T-helper 2 cell treated with Interferon-gamma antibody and Interleukin-4, amounts not matched to agents 5 μg/mL and 100 μg/mL, for 36 hours (primary cell): ENCODE results near the gene ARPC1B.

Experiments
- DNase-seq: peaks from one replicate; pipeline ENCODE4 v3.0.0; 2021; ENCODE audit warnings: low spot score
- H3K27ac Mint-ChIP-seq: one replicate; pipeline ENCODE4 v1.8.0; 2021; ENCODE audit warnings: mild to moderate bottlenecking, mixed read lengths
- H3K27me3 Mint-ChIP-seq: one replicate; pipeline ENCODE4 v1.8.0; 2021; ENCODE audit warnings: low read depth, mixed read lengths
- H3K36me3 Mint-ChIP-seq: one replicate; pipeline ENCODE4 v1.8.0; 2021; ENCODE audit warnings: low read depth, mixed read lengths
- H3K4me1 Mint-ChIP-seq: one replicate; pipeline ENCODE4 v1.8.0; 2021; ENCODE audit warnings: low read depth, mixed read lengths
- H3K4me3 Mint-ChIP-seq: one replicate; pipeline ENCODE4 v1.8.0; 2022; ENCODE audit warnings: mild to moderate bottlenecking, moderate library complexity, mixed read lengths
- H3K9me3 Mint-ChIP-seq: one replicate; pipeline ENCODE4 v1.8.0; 2021; ENCODE audit warnings: mixed read lengths

ARPC1B gene

DNA sequence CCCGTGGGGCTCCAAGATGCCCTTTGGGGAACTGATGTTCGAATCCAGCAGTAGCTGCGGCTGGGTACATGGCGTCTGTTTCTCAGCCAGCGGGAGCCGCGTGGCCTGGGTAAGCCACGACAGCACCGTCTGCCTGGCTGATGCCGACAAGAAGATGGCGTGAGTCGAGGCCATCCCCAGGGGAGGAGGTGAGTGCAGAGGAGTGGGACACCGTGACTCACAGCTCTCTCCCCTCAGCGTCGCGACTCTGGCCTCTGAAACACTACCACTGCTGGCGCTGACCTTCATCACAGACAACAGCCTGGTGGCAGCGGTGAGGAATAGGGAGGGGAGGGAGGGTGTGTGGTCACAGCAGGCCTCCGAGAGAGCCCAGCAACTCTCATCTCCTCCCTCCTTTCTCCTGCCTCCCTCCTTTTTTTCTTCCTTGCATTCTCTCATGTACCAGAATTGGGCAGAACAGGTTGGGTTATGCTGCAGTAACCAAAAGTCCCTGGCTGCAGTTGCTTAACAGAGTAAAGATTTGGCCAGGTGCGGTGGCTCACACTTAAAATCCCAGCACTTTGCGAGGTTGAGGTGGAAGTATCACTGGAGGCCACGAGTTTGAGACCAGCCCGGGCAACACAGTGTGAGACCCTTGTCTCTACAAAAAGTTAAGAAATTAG, 16.5 kb downstream of the ARPC1B start:
- no peaks in the 10 kb centered on the region for H3K9me3 Mint-ChIP-seq
- peaks cover 67% of the 10 kb centered on the region for H3K36me3 Mint-ChIP-seq
- H3K27me3 Mint-ChIP-seq: no peaks in the 10 kb centered on the region
- H3K4me1 Mint-ChIP-seq: peaks cover 10% of the 10 kb centered on the region
- no peak for DNase-seq
- H3K4me3 Mint-ChIP-seq: no peak overlapping the region
- H3K27ac Mint-ChIP-seq: no peak overlapping the region

DNA sequence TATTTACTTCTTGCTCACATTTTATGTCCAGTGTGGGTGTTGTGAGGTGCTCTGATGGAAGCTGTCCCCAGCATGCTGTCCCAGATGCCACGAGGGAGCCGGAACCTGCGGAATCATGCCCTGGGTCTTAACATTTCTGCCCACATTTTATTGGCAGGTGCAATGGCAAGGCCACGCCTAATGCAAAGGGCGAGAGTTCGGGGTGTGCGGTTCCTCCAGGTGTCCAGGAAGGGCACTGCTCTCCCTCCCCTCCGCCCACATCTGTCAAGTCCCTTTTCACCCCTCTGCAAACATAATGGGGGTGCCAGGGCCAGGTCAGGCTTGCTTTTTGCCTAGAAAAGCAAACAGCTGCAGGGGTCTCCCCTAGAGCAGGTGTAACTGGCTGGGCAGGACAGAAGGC, 17.5 kb downstream of the ARPC1B start:
- DNase-seq: no peak
- Mint-ChIP-seq H3K36me3 (peaks cover 68% of the 10 kb centered on the region), H3K4me3 (peak overlapping the region; percentile 3), H3K27me3 (no peaks in the 10 kb centered on the region), H3K9me3 (no peaks in the 10 kb centered on the region), H3K27ac (no peak overlapping the region), H3K4me1 (peaks cover 10% of the 10 kb centered on the region)

DNA sequence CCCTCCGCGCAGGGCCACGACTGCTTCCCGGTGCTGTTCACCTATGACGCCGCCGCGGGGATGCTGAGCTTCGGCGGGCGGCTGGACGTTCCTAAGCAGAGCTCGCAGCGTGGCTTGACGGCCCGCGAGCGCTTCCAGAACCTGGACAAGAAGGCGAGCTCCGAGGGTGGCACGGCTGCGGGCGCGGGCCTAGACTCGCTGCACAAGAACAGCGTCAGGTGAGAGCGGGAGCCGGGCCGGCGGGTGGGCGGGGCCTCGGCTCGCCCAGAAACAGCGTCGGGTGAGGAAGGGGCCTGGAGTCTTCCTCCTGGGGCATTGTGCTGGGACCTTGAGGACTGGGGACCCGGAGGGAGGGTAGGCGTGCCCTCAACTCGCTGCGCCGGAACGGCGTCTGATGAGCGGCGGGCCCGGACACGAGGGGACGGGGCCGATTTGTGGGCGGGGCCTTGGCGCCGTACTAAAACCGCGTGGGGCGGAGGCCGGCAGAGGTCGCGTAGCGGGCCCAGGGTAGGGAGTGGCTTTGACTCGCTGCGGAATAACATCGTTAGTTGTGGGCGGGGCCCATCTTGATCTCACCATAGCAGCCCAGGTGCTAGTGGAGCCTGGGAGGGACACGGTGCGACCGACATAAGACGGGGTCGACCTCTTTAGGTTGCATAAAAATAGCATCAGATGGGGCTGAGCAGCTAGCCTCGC, 18.3 kb downstream of the ARPC1B start:
- Mint-ChIP-seq H3K27ac (peak overlapping the region; percentile 84), H3K9me3 (no peaks in the 10 kb centered on the region), H3K36me3 (peaks cover 68% of the 10 kb centered on the region), H3K27me3 (no peaks in the 10 kb centered on the region), H3K4me1 (peaks cover 11% of the 10 kb centered on the region), H3K4me3 (peak overlapping the region; percentile 59)
- peak; percentile 74 for DNase-seq

DNA sequence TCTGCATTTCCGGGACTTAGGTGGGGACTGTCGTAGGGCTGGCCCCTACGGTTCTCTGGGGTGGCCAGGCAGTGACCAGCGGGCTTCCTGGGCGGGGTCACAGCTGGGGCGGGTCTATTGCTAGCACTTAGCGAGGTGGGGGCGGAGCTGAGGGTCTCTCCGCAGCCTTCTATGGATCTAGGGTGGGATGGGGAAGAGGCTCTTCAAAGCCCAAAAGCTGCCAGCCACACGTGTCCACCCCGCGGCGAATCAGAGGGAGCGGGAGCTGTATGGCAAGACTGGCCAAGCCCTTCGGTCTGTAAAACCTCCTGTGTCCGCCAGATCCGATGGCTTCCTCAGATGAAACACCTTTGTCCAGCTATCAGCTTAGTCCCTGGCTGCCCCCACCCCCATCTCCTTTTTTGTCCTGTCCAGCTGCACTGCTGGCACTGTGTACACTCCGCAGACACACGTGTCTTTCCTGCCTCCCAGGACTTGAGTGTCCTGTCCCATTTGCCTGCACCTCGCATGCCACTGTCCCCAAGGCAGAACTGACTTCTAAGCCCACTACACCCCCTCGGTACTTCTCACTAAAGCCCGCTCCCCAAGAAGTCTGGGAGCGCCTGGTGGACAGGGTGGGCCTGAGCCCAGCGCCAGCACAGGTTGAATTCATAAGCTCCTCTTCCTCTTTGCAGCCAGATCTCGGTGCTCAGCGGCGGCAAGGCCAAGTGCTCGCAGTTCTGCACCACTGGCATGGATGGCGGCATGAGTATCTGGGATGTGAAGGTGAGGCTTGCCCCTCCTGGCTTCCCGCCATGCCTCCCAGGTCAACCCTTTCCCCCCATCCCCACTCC, 19.0 kb downstream of the ARPC1B start:
- Mint-ChIP-seq H3K4me1 (peaks cover 12% of the 10 kb centered on the region), H3K27me3 (no peaks in the 10 kb centered on the region), H3K36me3 (peaks cover 68% of the 10 kb centered on the region), H3K9me3 (no peaks in the 10 kb centered on the region), H3K27ac (peak overlapping the region; percentile 84), H3K4me3 (peak overlapping the region; percentile 59)
- DNase-seq: no peak

DNA sequence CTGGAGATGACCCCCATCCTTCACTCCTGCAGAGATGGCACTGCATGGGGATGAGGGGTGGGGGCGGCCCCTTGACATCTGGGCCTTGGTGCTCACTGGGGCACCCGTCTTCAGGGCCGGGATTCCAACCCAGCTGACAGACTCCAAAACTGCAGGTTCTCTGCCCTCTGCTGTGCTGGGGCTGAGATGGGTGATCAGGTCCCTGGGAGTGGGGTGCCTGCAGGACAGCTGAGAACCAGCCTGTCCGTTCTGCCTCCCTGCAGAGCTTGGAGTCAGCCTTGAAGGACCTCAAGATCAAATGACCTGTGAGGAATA, 19.6 kb downstream of the ARPC1B start:
- no peak for DNase-seq
- H3K27ac Mint-ChIP-seq: peak overlapping the region; percentile 15
- no peaks in the 10 kb centered on the region for H3K9me3 Mint-ChIP-seq
- no peak overlapping the region for H3K4me3 Mint-ChIP-seq
- no peaks in the 10 kb centered on the region for H3K27me3 Mint-ChIP-seq
- H3K36me3 Mint-ChIP-seq: peaks cover 69% of the 10 kb centered on the region
- H3K4me1 Mint-ChIP-seq: peaks cover 12% of the 10 kb centered on the region

DNA sequence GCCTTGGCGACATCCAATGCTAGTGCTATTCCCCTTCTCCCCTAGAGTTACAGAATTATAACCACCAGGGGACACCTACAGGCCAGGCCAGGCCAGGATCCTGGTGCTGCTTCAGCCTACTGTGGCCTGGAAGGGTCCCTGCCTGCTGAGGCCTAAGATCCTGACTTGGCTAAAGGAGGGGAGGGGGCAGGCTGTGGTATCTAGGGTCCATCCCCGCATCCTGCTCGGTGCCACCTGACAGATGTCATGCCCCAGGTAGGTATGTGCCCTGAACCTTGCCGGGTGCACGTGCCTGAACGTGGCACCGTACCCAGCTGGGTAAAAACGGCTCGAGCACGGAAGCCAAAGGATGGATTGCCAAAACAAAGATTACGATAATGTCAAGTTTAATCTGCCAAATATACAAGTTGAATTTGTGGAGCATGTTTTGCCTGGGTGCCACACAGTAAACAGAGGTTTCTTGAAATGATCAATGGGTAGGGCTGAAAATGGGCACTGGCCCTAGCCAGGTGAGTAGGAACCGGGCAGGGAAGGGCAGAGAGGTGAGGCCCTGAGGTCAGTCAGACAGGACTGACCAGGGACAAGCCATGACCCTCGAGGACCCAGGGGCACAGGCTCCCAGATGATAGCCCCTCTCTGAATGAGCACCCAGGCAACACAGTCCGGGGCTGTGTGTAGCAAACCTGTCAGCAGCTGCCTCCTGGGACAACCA, 21.2 kb downstream of the ARPC1B start:
- Mint-ChIP-seq H3K36me3 (peaks cover 74% of the 10 kb centered on the region), H3K4me3 (no peak overlapping the region), H3K27ac (no peak overlapping the region), H3K9me3 (no peaks in the 10 kb centered on the region), H3K4me1 (peaks cover 12% of the 10 kb centered on the region), H3K27me3 (no peaks in the 10 kb centered on the region)
- no peak for DNase-seq

DNA sequence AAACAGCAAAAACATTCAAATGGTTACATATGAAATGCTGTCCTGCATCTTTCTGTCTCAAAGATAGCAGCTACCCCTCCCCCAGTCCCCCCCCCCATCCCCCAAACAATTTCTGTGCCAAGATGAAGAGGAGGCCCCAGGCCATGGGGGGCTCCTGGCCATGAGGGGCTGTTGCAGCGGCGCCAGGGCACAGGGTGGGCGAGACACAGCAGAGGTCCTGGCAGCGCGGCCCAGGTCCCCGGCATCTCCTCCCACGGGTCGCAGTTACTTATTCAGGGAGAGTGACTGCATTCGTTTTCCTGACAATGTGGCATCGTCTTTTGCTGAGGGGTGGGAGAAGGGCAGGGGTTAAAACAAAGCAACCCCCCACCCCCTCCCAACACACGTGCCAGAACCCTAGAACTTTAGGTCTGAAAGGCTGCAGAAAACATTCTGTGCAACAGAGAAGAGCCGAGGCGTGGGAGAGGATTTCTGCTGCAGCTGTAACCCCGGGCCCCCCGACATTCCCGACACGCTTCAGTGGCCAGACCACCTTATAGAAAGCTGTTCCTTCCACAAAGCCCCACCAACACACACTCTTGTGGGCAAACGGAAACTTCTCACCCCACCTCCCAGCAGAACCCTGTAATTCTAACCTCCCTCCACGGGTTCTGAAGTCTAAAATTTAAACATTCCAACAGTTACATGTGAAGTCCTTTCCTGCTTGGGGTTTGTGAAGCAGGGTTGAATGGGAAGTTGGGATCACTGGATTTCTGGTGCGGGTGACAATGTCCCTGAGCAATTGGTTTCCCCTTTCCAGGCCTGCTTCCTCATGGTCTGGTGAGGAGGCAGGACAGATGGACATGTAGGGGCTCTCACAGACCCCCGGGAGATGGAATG, 22.1 kb downstream of the ARPC1B start:
- no peak overlapping the region for H3K4me3 Mint-ChIP-seq

DNA sequence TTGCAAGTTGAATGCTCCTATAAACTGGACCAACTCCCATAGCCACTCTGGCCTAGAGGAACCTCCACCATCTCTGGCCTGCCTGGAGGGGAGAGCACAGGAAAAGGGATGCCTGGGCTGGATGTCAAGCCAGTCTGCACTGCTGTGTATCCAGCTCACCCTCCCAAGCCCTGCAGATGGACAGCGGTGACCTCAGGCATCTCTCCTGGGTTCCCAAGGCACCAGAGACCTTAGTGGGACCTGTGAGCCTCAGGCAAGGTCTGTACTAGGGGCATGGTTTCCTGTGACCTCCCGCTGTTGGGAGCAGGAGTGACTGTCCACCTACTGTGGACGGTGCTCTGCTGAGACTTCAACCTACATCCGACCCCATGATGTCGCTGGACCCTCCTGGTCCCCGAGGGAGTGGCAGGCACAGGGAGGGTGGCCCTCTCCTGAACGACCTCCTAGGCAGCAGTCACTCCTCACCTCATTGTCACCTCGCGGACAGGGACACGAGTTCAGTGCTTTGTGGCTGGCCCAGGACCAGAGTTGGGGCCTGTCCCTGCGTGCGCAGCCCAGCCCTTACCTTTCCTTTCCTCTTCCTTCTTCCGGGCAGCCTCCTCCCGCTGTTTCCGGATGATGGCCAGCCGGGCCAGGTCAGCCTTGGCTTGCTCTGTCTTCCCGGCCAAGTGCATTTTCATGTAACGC, 22.9 kb downstream of the ARPC1B start:
- peak overlapping the region; percentile 64 for H3K27ac Mint-ChIP-seq
- H3K27me3 Mint-ChIP-seq: no peaks in the 10 kb centered on the region
- H3K4me1 Mint-ChIP-seq: peaks cover 9% of the 10 kb centered on the region
- H3K9me3 Mint-ChIP-seq: no peaks in the 10 kb centered on the region
- no peak overlapping the region for H3K4me3 Mint-ChIP-seq
- peaks cover 71% of the 10 kb centered on the region for H3K36me3 Mint-ChIP-seq
- no peak for DNase-seq

More for the DNA sequence above, 22.1 kb downstream of the ARPC1B start:
- no peak for DNase-seq
- peak overlapping the region; percentile 31 for H3K27ac Mint-ChIP-seq
- no peaks in the 10 kb centered on the region for H3K9me3 Mint-ChIP-seq
- peaks cover 12% of the 10 kb centered on the region for H3K4me1 Mint-ChIP-seq
- peaks cover 76% of the 10 kb centered on the region for H3K36me3 Mint-ChIP-seq
- no peaks in the 10 kb centered on the region for H3K27me3 Mint-ChIP-seq

DNA sequence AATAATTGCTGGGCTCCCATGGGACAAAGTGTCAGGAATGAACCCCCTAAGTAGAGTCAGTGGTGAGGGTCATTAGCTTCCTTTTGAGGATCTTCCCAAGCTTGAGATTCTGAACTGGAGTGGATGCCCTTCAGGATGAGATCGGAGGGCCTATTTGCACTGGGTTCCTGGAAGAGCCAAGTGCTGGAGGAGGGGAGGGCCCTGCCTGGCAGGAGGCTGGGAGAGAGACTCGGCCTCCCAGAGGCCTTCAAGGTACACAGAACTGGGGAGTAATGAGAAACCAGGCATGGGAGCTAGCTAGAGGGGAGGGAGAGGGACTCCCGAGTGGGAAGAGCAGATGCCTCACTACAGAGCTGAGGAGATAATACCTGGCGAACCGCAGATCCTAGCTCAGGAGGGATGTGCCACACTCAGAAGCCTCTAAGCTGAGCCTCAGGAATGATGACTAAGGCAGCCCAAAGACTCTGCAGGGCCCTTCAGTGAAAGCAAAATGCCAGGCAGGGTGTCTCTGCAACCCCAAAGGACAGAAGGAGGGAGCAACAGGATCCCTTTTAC, 24.4 kb downstream of the ARPC1B start:
- DNase-seq: no peak
- Mint-ChIP-seq H3K27me3 (no peaks in the 10 kb centered on the region), H3K9me3 (no peaks in the 10 kb centered on the region), H3K4me3 (no peak overlapping the region), H3K36me3 (peaks cover 71% of the 10 kb centered on the region), H3K27ac (peak overlapping the region; percentile 64), H3K4me1 (peaks cover 4% of the 10 kb centered on the region)

DNA sequence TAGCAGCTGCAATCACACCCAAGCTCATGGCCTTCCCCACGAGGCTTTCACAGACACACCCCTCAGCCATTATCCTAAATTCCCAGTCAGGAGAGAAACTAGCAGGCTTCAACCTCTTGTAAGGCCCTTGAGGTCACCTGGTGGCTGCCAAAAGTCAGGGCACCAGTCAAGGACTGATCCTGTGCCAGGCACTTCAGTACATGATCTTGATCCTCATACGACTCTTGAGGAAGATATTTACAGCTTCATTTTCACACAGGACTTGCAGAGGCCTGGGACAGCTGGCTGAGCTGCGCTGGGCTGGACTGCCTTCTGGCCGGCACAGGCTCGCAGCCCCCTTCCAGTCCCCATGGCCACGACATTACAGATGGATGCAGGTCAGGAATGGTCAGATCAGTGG, 25.1 kb downstream of the ARPC1B start:
- Mint-ChIP-seq H3K36me3 (peaks cover 68% of the 10 kb centered on the region), H3K4me3 (no peak overlapping the region), H3K27me3 (no peaks in the 10 kb centered on the region), H3K4me1 (peaks cover 7% of the 10 kb centered on the region), H3K9me3 (no peaks in the 10 kb centered on the region), H3K27ac (no peak overlapping the region)
- DNase-seq: no peak

DNA sequence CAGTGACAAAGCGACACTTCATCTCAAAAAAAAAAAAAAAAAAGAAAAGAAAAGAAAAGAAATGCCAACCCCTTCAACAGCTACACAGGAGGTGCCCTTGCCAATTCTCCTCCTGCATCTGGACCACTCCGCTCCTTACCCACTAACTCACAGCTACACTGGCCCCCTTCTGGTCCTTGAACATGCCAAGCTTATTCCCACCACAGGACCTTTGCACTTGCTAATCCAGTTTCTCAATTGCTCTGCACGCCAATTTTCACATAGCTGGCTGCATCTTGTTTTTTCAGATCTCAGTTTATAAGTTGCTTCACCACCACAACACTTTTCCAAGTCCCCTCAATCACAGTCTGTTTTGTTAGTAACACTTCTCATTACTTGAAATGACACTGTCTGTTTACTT, 28.3 kb downstream of the ARPC1B start:
- Mint-ChIP-seq H3K4me3 (no peak overlapping the region), H3K27me3 (no peaks in the 10 kb centered on the region), H3K9me3 (no peaks in the 10 kb centered on the region), H3K27ac (no peak overlapping the region), H3K36me3 (peaks cover 47% of the 10 kb centered on the region), H3K4me1 (peaks cover 19% of the 10 kb centered on the region)
- DNase-seq: no peak

DNA sequence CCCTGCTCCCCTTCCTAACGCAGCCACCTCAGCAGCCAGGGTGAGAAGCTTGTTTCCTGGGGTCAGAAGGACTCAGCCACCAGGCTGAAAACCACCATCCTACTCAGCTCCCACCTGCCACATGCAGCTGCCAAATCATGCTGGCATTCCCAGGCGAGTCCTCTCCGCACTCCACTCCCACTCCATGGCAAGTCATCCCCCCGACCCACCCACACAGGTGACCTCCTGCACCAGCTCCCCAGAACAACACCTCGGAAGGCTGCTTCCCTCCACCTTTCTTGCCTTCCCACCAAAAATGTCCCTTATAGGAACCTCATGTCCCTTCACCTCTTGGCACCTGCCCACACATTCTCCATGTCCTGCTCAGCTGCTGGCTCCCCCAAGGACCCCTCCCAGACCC, 29.2 kb downstream of the ARPC1B start:
- peaks cover 20% of the 10 kb centered on the region for H3K4me1 Mint-ChIP-seq
- H3K9me3 Mint-ChIP-seq: no peaks in the 10 kb centered on the region
- H3K27ac Mint-ChIP-seq: peak overlapping the region; percentile 11
- no peak overlapping the region for H3K4me3 Mint-ChIP-seq
- H3K36me3 Mint-ChIP-seq: peaks cover 38% of the 10 kb centered on the region
- no peak for DNase-seq
- no peaks in the 10 kb centered on the region for H3K27me3 Mint-ChIP-seq
